Stimulated activated CD4-positive, alpha-beta T cell treated with anti-CD3 and anti-CD28 coated beads, Interleukin-1b, Interleukin-23, amount 100 ng/mL, for 24 hours (primary cell): ENCODE results near the gene COL19A1.
"Not testable (repeated sequence)": the region's sequence is repeated elsewhere in the genome, so short reads cannot be mapped to it uniquely, and the experiment has no call there.

Experiments used
- DNase-seq, 4 experiments: peaks; one replicate each; pipeline ENCODE4 v3.0.0-alpha.2; 2020; ENCODE audit warnings: low read depth in 4 of 4, low spot score in 1 of 4

COL19A1 gene

DNA sequence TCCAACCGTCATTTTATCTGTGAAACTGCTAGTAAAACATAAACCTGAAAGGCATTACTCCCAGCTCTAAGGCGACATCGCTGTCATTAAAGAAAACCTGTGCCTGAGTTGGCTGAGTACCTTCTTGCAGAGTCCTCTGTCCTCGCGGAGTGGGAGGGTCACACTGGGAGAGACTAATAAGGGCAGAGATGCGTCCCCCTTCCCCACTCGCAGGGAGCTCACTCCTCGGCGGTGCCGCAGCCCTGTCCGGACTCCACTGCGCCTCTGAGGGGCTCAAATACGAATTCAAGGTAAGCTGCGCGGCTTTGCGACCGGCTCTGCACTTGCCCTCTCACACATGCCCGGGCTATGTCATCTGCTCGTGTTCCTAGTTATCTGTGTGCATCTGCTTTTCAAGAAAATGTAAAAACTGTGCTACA is at the start of gene COL19A1:
Gene COL19A1 (plus strand): TSS at position 206 of the 419 bp plus-strand sequence. CDS start 13,012 bp downstream, outside the sequence.
- DNase-seq = peak in 1 of 4 experiments; percentile 4

DNA sequence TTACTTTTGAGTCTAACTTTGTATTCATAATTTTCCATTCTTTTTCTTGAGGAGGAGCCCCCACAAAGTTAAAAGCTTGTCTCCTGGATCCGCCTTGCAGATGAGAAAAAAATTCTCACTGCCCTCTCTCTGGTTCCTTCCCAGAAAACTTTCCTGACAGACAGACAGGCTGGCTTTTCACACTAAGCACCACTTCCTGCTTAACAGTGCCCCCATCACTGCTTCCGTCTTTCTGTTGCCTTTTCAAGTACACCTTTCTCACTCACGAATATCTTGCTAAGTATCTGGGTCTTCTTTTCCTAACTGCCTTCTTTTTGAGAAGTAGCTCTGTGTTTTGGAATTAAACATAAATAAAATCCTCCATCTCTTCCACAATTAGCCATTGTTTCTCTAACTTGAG is 49.8 kb upstream of the COL19A1 start:
- DNase-seq = no peak

DNA sequence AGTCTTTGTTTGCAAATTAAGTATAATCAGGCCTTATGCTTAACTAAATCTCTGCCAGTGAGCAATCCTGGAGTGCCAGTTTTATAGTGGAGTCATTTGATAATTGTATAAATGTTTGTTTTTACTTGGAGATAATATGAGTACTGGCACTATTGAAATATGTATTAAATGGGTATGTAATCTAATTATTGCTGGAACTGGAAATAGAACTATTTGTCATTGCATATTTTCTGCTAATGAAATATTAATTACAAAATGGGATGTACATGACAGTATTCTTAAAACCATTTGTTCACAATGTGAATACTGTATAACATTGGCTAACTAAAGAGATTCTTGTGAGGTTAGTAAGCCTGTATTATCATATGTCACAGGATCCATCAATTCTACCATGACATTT is 49.0 kb upstream of the COL19A1 start:
- DNase-seq = no peak

DNA sequence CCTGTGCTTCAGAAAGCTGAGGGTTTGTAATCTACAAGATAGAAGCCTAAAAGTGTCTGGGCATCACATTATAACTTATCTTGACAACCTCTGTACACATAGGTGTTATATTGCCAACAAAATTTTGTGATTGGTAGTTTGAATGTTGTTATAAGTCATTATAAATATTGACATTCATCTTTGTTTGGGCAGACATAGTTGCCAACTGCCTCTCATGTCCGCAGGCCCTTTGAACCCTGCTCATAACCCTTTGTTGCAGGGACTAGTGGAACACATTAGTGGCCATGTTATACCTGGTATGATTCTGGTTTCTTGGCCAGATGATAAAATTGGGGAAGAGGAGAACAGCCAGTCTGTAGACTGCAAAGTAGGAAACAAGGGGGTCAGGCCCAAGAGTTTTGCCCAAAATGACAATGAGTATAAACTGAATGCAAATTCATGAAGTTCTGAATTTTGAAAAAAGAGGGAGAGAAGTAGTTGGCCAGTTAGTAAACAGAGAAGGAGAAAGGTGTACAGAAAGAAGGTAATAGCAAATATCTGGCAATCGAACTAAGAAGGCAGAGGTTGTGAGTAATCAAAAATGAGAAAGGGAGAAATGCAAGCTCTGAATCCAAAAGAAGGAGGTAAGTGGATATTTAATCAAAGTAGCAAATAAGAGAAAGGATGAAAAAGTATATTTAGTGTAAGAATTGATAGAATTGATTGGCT is 48.0 kb upstream of the COL19A1 start:
- no peak for DNase-seq

DNA sequence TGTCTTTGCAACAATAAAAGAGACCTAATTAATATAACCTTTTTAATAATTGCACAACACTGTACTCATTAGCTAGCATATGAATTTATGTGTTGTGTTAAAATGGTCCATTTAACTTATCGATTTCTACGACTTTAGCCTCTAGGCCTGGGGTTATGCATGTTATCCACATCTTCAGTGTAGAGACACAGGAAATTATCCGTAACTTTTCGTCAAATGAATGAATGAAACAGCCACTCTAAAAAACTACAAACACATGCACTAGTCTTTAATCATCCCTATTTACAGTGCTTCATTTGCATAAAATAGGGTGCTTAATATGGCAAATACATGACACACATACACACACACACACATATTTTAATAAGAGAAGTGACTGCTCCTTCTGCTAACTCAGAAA is 47.2 kb upstream of the COL19A1 start:
- DNase-seq = no peak

DNA sequence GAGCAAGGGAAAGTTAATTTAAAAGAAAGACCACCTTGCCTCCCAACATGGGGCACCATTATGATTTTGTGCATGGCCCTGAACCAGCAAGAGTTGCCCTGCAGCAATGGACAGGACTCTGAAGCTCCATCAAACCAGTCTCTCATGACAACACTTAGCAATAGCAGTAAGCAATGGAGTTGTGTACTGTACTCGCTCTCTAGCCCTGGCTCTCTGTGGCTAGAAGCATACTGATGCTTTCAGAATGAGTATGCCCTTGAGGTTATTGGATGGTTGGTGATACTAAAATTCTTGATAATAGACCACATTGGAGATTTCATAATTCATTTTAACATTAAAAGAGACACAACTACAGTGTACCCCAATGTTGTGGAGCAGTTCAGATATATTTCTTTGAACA is 46.3 kb upstream of the COL19A1 start:
- DNase-seq = no peak

DNA sequence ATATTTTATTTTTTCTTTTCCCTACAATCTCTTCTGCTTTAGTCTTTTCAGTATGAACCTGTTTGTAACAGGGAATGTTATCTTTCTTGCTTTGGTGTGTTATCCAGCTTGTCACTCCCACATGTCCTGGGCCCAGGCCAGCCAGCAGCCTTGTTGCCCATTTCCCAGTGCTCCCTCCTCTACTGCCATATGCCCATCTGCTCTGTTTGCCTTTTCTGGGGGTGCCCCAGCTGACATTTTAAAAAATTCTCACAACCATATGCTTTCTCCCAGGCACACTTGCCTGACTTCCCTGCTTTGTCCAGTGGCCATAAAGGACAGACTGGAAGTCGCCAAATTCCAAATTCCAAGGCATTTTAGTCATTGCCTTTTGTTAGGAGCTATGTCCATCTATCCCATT is 45.9 kb upstream of the COL19A1 start:
- DNase-seq = no peak

DNA sequence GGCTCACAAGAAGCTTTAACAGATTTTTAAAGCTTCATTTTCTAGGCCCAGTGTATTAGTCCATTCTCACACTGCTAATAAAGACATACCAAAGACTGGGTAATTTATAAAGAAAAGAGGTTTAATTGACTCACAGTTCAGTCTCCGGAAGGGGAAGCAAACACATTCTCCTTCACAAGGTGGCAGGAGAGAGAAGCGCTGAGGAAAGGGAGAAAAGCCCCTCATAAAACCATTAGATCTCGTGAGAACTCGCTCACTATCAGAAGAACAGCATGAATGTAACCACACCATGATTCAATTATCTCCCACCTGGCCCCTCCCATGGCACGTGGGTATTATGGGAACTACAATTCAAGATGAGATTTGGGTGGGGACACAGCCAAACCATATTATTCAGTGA is 42.0 kb upstream of the COL19A1 start:
- not testable (repeated sequence) for DNase-seq

DNA sequence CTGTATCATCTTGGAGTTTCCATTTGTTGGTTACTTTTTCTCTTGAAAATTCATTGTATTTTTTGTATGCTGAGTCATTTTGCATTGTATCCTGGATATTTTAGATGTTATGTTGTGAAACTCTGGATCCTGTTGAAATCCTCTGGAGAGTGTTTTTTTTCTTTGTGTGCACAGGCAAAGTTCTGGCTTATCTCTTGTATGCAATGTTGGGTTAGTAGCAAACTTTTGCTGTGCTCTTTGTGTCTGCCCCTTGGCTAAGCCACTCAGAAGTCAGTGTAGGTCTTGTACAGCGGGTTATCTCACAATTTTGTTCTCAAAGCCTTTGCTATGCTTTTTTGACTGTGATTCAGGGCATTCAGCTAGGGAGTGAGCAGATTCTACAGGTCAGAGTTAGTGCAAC is 40.5 kb upstream of the COL19A1 start:
- DNase-seq = no peak

DNA sequence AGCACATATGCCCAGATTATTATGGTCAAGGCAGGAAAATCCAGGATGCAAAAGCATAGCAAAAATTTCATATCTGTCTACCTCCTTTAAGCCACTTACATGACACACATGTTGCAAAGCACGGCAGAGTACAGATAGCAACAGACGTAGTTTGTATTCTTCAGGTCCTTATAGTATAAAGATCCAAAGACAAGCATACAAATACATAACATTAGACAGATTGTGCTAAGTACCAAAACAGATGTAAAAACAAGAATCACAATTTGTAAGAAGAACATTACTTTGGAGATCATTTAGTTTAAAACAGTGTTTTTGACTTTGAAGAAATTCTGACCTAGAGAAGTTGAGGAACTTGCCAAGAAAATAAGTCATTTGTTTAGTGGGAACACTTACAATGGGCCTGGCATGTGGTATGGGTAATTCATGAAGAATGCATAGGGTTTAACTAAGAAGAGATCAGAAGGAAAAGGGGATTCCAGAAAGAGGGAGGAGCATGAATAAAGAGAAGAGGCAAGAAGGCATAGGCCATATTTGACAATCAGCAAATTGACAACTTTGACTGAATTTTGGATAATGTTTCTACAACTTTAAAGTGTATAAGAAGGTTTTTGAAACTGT is 39.0 kb upstream of the COL19A1 start:
- DNase-seq = no peak

DNA sequence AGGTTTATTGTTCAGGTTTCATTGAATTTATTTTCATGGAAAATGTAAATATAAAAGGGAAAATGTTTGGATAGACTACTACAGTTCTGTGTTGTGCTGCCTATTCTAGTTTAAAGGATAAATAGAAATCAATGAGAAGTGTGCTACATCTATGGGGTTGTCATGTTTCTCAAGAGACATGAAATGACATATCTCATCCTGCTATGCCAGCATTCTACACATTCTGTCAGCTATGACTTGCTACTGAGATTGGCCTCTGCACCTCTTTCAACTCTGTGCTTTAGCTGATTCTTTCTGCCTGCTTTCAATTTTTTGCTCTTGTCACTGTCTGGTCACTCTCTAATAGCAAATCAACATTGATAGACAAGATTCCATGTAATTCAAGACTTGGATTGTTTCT is 33.8 kb upstream of the COL19A1 start:
- DNase-seq = no peak

DNA sequence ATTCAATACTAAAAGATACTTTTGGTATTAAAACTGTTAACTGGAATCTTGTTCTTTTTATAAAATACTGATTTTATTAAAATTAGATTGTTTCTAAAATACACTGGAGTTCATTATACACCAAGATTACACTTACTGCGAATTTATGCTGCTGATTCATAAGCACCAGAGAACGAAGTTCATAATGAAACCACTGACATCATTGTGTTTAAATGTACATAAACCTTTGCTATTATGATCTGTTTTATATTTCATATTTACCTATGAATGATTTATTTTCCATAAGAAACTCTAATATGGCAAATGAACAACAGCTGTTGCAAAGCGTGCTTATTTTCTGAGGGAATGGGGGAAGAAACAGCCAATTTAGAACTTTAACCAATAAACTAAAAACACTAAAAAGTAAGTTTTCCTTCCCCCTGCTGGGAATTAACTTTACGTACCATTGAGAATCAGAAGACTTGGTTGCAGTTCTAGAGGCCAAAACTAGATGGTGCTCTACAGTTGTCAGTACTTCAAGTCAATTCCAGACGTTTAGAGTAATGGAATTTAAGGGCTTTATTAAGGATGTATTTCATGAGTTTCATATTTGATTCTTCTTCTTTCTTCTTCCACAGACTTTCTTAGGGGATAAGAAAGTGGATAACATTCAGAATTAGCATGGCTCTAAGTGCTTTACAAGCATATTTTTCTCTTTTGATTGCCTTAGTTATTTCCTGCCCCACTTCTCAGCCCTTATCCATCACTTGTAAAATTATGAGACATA is 30.8 kb upstream of the COL19A1 start:
- DNase-seq = no peak

DNA sequence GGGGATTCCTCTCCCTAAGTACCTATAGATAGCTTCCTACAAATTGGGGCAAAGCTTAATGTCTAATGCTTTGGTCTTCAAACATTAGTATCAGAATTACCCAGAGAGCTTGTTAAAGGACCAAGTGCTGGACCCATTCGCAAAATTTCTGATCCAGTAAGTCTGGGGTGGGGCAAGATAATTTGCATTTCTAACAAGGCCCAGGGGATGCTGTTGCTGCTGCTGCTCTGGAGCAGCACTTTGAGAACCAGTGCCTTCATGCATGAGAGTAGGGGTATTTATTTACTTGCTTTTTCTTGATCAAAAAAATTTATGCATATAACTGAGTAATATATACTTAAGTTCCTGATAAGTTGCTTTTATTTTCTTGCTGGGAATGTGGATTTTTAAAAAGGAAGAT is 24.5 kb upstream of the COL19A1 start:
- DNase-seq = no peak

DNA sequence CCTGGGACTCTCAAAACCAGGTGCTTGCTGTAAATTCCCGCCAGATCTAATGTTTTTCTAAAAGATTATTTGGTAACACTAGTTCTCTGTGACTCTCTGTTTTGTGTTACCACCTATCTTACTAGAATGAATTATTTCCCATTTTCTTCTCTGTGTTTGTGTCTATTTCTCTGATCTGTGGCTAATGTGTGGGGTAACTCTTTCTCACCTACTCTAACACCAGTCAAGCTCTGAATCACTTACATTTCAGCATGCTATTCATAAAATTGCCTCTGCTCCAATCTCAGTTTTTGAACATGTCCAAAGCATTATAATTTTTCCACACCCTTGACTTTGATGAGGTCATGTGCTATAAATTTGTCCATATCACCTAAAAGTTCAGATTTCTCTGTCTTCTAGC is 23.2 kb upstream of the COL19A1 start:
- no peak for DNase-seq

DNA sequence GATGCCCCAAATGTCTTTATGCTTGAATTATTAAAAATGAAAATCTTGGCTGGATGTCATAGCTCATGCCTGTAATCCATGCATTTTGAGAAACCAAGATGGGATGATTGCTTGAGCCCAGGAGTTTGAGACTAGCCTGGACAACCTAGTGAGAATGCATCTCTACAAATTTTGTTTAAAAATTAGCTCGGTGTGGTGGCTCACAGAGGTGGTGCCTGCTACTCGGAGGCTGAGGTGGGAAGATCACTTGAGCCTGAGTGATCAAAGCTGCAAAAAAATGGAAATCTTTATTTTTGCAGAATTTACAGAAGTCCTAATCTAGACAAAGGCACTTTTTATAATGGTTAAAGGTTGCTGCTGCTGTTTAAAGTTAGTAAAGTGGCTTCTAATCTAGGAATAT is 20.0 kb upstream of the COL19A1 start:
- DNase-seq = no peak

DNA sequence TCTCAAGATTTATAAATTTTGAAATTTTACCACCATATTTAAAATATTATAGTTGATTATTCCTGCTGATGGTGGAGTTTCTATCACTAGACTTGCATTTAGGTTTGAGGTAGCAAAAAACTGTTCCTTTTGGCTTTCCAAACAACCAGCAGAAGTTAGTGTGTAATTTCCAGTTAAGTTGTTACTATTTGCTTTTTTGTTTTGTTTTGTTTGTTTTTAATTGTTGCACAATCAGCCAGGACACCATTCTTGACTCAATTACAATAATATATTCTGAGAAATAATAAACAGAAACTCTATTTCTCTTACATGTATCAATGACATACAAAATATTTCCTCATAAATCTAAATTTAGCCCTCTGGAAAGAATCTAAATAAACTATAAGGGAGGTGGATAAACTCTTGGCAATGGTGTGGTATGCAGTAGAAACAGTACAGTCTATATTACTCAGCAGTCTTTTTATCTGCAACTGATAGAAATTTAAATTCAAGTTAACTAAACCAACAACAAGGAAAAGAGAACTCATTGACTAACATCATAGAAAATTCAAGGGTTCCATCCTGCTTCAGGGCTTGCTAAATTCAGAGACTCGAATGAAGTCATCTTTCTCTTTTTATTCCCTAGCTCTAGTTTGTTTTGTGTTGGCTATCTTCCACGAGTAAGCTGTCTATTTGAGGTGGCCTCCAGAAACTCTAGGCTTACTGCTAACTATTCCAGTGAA is 19.4 kb upstream of the COL19A1 start:
- no peak for DNase-seq

DNA sequence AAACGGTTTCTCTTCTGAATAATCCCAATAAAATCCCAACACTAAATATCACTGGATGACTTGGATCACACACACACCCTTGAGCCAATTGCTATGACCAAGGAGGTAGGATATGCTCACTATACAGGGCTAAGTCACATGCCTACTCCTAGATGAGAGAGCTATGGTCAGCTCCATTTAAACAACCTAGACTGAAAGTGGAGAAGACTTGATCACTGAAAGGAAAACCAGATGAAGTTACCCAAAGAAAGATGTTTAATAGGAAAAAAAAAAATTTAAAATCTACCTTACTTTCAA is 18.9 kb upstream of the COL19A1 start:
- no peak for DNase-seq

DNA sequence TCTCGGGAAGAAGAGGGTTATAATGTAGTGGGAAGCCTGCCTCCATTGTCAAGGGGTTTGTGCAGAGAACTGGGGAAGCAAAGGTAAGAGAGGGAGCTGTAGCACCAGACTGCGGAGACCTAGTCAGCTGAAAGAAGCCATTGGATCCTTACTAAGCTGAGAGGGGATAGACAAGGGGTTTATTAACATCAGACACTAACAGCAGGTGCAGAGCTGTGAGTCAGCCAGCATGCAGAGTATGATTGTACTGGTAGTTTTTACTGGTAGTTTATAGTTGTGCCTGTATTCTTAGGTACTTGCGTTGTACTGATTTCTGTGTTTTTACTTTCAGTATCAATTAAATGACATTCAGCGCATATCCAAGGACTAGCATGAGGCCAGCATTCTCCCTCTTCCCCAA is 17.8 kb upstream of the COL19A1 start:
- DNase-seq = no peak

DNA sequence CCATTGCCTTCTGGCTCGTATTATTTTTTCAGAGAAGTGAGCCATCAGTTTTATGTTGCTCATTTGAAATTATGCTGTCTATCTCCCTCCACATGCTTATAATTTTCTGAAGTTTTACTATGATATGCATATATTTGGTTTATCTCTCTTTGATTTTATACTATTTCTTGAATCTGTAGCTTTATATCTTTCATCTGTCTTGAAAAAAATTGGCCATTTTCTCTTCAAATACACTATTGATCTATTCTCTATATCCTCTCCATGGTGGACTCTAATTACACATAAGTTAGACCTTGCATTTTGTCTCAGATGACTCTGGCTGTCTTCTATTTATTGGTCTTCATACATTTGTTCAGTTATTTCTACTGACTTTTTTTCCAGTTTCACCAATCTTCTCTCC is 13.7 kb upstream of the COL19A1 start:
- no peak for DNase-seq

DNA sequence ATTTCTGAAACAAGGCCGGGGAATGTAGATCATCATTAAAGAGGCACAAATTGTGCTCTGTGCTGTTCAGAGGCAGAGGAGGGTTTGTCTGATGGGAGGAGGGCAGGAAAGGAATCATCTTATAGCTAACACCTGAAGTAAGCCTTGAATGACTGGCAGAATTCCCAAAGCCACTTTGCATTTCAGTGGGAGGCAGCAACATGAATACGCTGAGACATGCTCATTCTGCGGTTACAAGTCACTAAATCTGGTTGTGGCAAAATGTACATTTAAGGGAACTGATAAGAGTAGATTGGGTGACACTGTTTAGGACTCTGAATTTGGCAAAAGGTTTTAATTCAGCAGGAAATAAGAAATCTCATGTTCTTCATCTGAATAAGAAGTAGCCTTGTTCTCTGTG is 4.4 kb upstream of the COL19A1 start:
- DNase-seq = no peak

DNA sequence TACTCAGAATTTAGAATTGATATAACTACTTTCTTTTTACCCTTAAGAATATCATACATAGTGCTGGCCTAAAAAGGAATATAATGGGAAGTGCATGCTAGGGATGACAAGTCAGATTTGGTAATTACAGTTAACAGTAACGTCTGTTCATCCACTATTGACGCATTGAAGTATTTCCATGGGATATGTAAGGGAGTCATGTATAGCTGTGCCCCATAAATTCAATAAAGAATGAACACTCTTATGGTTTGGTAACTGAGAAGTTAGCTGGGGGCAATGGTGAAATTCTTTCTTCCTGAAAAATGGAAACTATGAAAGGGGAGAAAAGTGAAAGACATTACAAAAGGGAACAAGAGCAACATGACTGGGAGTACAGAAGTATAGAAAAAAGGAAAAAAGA is 2.6 kb upstream of the COL19A1 start:
- DNase-seq = no peak

DNA sequence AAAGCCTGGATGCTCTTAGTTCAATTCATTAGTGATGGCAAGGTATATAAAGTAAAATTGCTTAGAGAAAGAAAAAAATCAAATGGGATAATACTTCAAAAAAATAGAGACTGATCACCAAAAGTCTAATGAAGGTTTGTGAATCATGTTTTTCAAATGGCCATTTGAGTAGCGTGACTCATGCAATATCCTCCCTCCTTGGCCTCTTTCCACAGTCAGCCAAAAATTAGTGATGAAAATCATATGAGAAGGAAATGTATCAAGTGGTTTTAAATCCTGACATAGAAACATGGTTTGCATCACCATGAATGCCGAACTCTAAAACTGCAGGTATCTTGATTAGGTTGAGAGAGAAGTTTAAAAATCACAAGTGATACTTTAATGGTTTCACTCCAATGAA is 1.2 kb upstream of the COL19A1 start:
- DNase-seq = no peak
